Measurements from ENCODE around the gene KISS1R. TPM values are rescaled to one million over a fixed set of nuclear protein-coding genes. Genes with fewer than 3 reads are reported as not detected.

Gene KISS1R
- polyA plus RNA-seq, 1 experiment = not detected

DNA sequence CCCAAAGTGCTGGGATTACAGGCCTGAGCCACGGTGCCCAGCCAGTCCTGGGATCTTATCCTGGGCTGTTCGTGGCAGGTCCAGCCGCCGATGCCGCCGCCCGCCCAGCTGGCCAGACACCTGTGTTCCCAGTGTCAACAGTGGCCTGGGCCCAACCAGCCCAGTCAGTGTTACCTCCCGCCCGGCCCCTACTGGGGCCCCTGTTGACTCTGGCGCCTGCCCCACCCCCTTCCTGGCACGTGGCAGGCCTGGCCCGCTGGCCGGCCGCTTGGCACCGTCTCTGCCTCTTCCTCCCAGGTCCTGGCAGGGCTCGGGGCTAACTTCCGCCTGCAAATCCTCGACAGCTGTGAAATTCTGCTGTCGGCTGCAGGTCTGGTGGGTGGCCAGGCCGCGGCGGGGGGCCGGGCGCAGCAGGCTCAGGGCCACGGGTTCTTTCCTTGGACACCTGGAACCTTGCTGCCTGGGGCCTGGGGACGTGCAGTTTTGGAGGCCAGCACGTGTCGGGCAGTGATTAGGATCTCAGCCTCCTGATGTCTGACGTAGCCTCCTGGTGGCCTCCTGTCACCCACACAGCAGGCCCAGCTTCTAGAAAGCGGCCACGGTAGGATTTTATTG lies 17.8 kb downstream of the KISS1R start:
- H3K27me3 ChIP-seq (ENCODE audit: control insufficient read depth, insufficient read depth, low read length) = no peaks in the 10 kb centered on the region
- peaks cover 28% of the 10 kb centered on the region for H3K36me3 ChIP-seq (ENCODE audit: control insufficient read depth, insufficient read depth, low read length)
- ChIA-PET CTCF (no interaction called here), POLR2A (no interaction called here)
- no peak for TF ChIP-seq CTCF (IDR thresholded peaks at IDR 0.05; ENCODE audit: insufficient read depth, low read depth, low read length)
- no peak overlapping the region for H3K4me3 ChIP-seq (ENCODE audit: low read depth, low read length)
- DNase-seq (ENCODE audit: low read depth) = no peak

DNA sequence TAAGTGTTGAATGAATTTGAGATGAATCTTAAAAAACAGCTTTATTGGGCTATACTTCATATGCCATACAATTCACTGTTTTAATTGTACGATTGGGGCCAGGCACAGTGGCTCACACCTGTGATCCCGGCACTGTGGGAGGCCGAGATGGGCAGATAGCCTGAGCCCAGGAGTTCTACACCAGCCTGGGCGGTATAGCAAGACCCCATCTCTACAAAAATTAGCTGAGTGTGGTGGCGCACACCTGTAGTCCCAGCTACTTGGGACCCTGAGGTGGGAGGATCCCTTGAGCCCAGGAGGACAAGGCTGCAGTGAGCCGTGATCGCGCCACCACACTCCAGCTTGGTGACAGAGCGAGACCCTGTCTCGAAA lies 19.0 kb downstream of the KISS1R start:
- ChIA-PET CTCF (interaction anchor here (1.5 to 1.7 kb wide), 3 partner anchors 9 to 46 kb away, joined by 3 to 4 read pairs (median 3); no protein-coding TSS in a partner anchor), POLR2A (no interaction called here)
- H3K36me3 ChIP-seq (ENCODE audit: control insufficient read depth, insufficient read depth, low read length) = peaks cover 26% of the 10 kb centered on the region
- no peaks in the 10 kb centered on the region for H3K27me3 ChIP-seq (ENCODE audit: control insufficient read depth, insufficient read depth, low read length)
- H3K4me3 ChIP-seq (ENCODE audit: low read depth, low read length) = no peak overlapping the region
- no peak for TF ChIP-seq CTCF (IDR thresholded peaks at IDR 0.05; ENCODE audit: insufficient read depth, low read depth, low read length)
- DNase-seq (ENCODE audit: low read depth) = no peak

GRCh38 chr19:937259-937694 lies 20.1 kb downstream of the KISS1R start:
- H3K36me3 ChIP-seq (ENCODE audit: control insufficient read depth, insufficient read depth, low read length) = peaks cover 29% of the 10 kb centered on the region
- ChIA-PET POLR2A (no interaction called here), CTCF (interaction anchor here (1.5 to 1.7 kb wide), 2 partner anchors 39 to 45 kb away, joined by 3 to 4 read pairs; no protein-coding TSS in a partner anchor)
- H3K4me3 ChIP-seq (ENCODE audit: low read depth, low read length) = no peak overlapping the region
- DNase-seq (ENCODE audit: low read depth) = no peak
- no peak for TF ChIP-seq CTCF (IDR thresholded peaks at IDR 0.05; ENCODE audit: insufficient read depth, low read depth, low read length)
- H3K27me3 ChIP-seq (ENCODE audit: control insufficient read depth, insufficient read depth, low read length) = no peaks in the 10 kb centered on the region

DNA sequence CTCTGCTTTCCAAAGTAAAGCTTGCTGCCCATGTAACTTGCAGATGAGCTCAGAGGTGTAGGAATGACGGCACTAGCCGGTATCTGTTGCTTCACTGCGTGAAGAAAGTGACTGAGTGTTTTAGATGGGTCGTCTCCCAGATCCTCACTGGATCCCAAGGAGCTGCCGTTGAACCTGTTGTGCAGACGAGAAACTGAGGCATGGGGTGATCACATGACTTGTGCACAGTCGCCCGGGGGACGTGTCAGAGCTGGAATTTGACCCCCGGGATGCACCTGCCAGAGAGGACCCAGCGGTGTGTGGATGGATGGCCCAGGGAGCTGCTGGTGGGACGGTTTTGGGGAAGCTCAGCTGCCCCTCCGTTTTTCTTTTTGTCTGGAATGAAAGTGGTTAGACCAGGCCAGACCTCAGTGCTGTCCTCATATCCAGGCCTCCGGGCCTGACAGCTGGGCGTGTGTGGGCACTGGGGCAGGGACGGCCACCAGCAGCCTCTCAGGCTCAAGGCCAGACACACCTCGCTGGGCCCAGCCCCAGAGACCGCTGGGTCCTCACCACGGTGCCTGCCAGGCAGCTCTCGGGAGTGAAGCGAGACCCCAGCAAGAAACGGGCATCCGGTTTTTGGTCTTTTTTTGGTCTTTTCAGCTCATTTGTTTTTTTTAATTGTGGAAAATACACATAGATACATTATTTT lies 21.2 kb downstream of the KISS1R start:
- no peak for DNase-seq (ENCODE audit: low read depth)
- CTCF ChIA-PET = no interaction called here
- no peak for TF ChIP-seq CTCF (IDR thresholded peaks at IDR 0.05; ENCODE audit: insufficient read depth, low read depth, low read length)
- Histone ChIP-seq H3K36me3 (ENCODE audit: control insufficient read depth, insufficient read depth, low read length) (peaks cover 31% of the 10 kb centered on the region), H3K27me3 (ENCODE audit: control insufficient read depth, insufficient read depth, low read length) (no peaks in the 10 kb centered on the region), H3K4me3 (ENCODE audit: low read depth, low read length) (no peak overlapping the region)
- POLR2A ChIA-PET = no interaction called here

DNA sequence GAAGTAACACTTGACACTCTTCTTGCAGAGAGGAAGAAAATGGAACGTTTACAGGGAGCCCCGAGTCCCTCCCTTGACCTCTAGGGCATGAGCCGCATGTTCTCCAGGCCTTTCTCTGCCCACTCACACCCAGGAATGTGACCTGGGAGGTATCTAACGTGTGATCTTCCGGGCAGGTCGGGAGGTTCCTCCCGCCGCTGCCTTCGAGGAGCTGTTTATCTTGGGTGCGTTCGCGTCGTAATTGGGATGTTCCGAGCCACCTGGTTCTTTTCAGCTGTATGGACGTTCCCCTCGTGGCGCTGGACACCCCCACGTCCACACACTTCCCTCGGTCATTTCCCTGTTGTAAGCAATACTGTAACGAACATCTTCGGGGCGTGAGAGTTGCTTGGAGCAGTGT lies 22.3 kb downstream of the KISS1R start:
- ChIA-PET POLR2A (no interaction called here), CTCF (no interaction called here)
- no peak for DNase-seq (ENCODE audit: low read depth)
- H3K27me3 ChIP-seq (ENCODE audit: control insufficient read depth, insufficient read depth, low read length) = no peaks in the 10 kb centered on the region
- H3K36me3 ChIP-seq (ENCODE audit: control insufficient read depth, insufficient read depth, low read length) = peaks cover 39% of the 10 kb centered on the region
- no peak overlapping the region for H3K4me3 ChIP-seq (ENCODE audit: low read depth, low read length)
- TF ChIP-seq CTCF (IDR thresholded peaks at IDR 0.05; ENCODE audit: insufficient read depth, low read depth, low read length) = no peak

All from BJ (cell line).